Lower leg skin (tissue), 3 donors: Measurements from ENCODE around the gene FAM217A.

Experiments
- CTCF ChIP-seq, 3 donors: fragments of 450-650 bp; IDR thresholded peaks; one replicate each; pipeline ENCODE4 v1.5.1; 2016; ENCODE audit warnings: antibody characterized with exemption in 3 of 3, mild to moderate bottlenecking in 3 of 3, moderate library complexity in 2 of 3
- POLR2A ChIP-seq, 2 donors: fragments of 450-650 bp; IDR thresholded peaks; one replicate each; pipeline ENCODE4 v1.6.1; 2016 to 2017; ENCODE audit warnings: antibody characterized with exemption in 2 of 2, mild to moderate bottlenecking in 1 of 2, moderate library complexity in 1 of 2

GRCh38 chr6:4030669-4031068 is 48.3 kb downstream of the FAM217A start:
- TF ChIP-seq CTCF (IDR thresholded peaks at IDR 0.05) (no peak), POLR2A (IDR thresholded peaks at IDR 0.05) (no peak)
